Activated CD8-positive, alpha-beta T cell treated with anti-CD3 and anti-CD28 coated beads for 36 hours (primary cell): ENCODE measurements around the gene OAS3. TPM values are rescaled to one million over a fixed set of nuclear protein-coding genes. Genes with fewer than 3 reads are reported as not detected.
"Not testable (repeated sequence)": the region's sequence is repeated elsewhere in the genome, so short reads cannot be mapped to it uniquely, and the experiment has no call there.

ENCODE experiments used
- ATAC-seq: fragments of 200-7000 bp; cut with Tn5 transposase; one replicate; pipeline ENCODE4 v1.10.0; 2021; ENCODE audit warnings: mild to moderate bottlenecking, moderate library complexity
- CTCF ChIA-PET: fragments of 350-600 bp; sonication (Branson Sonifier 250); formaldehyde crosslinking; loops from one replicate; lab custom pipeline; 2021; ENCODE audit warnings: antibody characterized with exemption; lab: Charles Lee
- POLR2A ChIA-PET: fragments of 350-600 bp; sonication (Branson Sonifier 250); formaldehyde crosslinking; loops from one replicate; lab custom pipeline; 2021; ENCODE audit warnings: antibody characterized with exemption; lab: Charles Lee
- DNase-seq: peaks from one replicate; pipeline ENCODE4 v3.0.0-alpha.2; 2020
- H3K27ac Mint-ChIP-seq: one replicate; pipeline ENCODE4 v1.8.0; 2021; ENCODE audit warnings: mild to moderate bottlenecking, mixed read lengths
- H3K27me3 Mint-ChIP-seq: one replicate; pipeline ENCODE4 v1.8.0; 2021; ENCODE audit warnings: mixed read lengths
- H3K36me3 Mint-ChIP-seq: one replicate; pipeline ENCODE4 v1.8.0; 2021; ENCODE audit warnings: low read depth, mixed read lengths
- H3K4me1 Mint-ChIP-seq: one replicate; pipeline ENCODE4 v1.8.0; 2021; ENCODE audit warnings: low read depth, mixed read lengths
- H3K4me3 Mint-ChIP-seq: one replicate; pipeline ENCODE4 v1.8.0; 2021; ENCODE audit warnings: mild to moderate bottlenecking, moderate library complexity, mixed read lengths
- H3K9me3 Mint-ChIP-seq: one replicate; pipeline ENCODE4 v1.8.0; 2021; ENCODE audit warnings: mixed read lengths
- CTCF ChIP-seq: fragments of 200-600 bp; IDR thresholded peaks from one replicate; pipeline ENCODE4 v1.8.0; 2022; ENCODE audit warnings: antibody characterized with exemption, mild to moderate bottlenecking
- intact Hi-C: fragments of 100-400 bp; cut with micrococcal nuclease; formaldehyde crosslinking; loops from one replicate; pipeline ENCODE4 v1.10.0; 2022
- total RNA-seq, 2 experiments: library from RNA; stranded (reverse); gene quantifications; one replicate each; pipeline ENCODE4 v1.2.3, GENCODE V29; 2021

OAS3 gene
- total RNA-seq, 2 experiments from 2014 or later, result 21.4 to 22.2 TPM

GRCh38 chr12:112924986-112925385 lies 13.3 kb upstream of the OAS3 start:
- TF ChIP-seq CTCF, result no peak
- no peaks in the 10 kb centered on the region for H3K4me1 Mint-ChIP-seq
- DNase-seq (no peak), ATAC-seq (no peak)
- CTCF ChIA-PET, result interaction anchor here (0.7 to 1.8 kb wide), 4 partner anchors 24 to 124 kb away, joined by 3 to 7 read pairs (median 4); no protein-coding TSS in a partner anchor
- H3K36me3 Mint-ChIP-seq, result no peaks in the 10 kb centered on the region
- intact Hi-C loops, result no loop called here
- H3K27me3 Mint-ChIP-seq, result no peaks in the 10 kb centered on the region
- no peak overlapping the region for H3K4me3 Mint-ChIP-seq
- POLR2A ChIA-PET, result no interaction called here
- peaks cover 7% of the 10 kb centered on the region for H3K9me3 Mint-ChIP-seq
- no peak overlapping the region for H3K27ac Mint-ChIP-seq

- POLR2A ChIA-PET, result interaction anchor here (0.5 kb wide), 1 partner anchor 25 kb away, joined by 3 read pairs; no protein-coding TSS in a partner anchor
- DNase-seq, ATAC-seq, H3K36me3 Mint-ChIP-seq, CTCF ChIA-PET, intact Hi-C loops, H3K9me3 Mint-ChIP-seq, H3K4me3 Mint-ChIP-seq, H3K27me3 Mint-ChIP-seq, H3K4me1 Mint-ChIP-seq, H3K27ac Mint-ChIP-seq: not testable (repeated sequence)
Observed at GRCh38 chr12:112926416-112927033, 11.7 kb upstream of the OAS3 start.

GRCh38 chr12:112927475-112927874 lies 10.8 kb upstream of the OAS3 start:
- CTCF ChIA-PET, result no interaction called here
- H3K9me3 Mint-ChIP-seq, result peaks cover 7% of the 10 kb centered on the region

GRCh38 chr12:112927925-112928324 lies 10.3 kb upstream of the OAS3 start:
- ATAC-seq, result no peak
- intact Hi-C loops, result no loop called here

More at GRCh38 chr12:112927475-112927874, 10.8 kb upstream of the OAS3 start:
- POLR2A ChIA-PET, result no interaction called here
- H3K36me3 Mint-ChIP-seq, result no peaks in the 10 kb centered on the region
- H3K4me1 Mint-ChIP-seq, result no peaks in the 10 kb centered on the region
- no peak for ATAC-seq
- H3K27me3 Mint-ChIP-seq, result no peaks in the 10 kb centered on the region
- DNase-seq, result no peak
- H3K27ac Mint-ChIP-seq, result no peak overlapping the region
- H3K4me3 Mint-ChIP-seq, result no peak overlapping the region
- no peak for TF ChIP-seq CTCF
- intact Hi-C loops, result no loop called here

GRCh38 chr12:112928978-112929377 lies 9.3 kb upstream of the OAS3 start:
- Mint-ChIP-seq H3K9me3 (peaks cover 7% of the 10 kb centered on the region), H3K36me3 (no peaks in the 10 kb centered on the region), H3K27me3 (no peaks in the 10 kb centered on the region), H3K4me3 (no peak overlapping the region), H3K4me1 (no peaks in the 10 kb centered on the region), H3K27ac (no peak overlapping the region)
- intact Hi-C loops, result no loop called here
- no peak for DNase-seq
- POLR2A ChIA-PET, result no interaction called here
- CTCF ChIA-PET, result no interaction called here
- no peak for TF ChIP-seq CTCF
- ATAC-seq, result no peak

More at GRCh38 chr12:112927925-112928324, 10.3 kb upstream of the OAS3 start:
- no peak for DNase-seq
- Mint-ChIP-seq H3K4me3 (no peak overlapping the region), H3K4me1 (no peaks in the 10 kb centered on the region), H3K36me3 (no peaks in the 10 kb centered on the region), H3K27me3 (no peaks in the 10 kb centered on the region), H3K27ac (no peak overlapping the region), H3K9me3 (peaks cover 7% of the 10 kb centered on the region)
- TF ChIP-seq CTCF, result no peak
- CTCF ChIA-PET, result no interaction called here
- POLR2A ChIA-PET, result no interaction called here
